Ammon's horn (tissue), 1 donor: ENCODE measurements around the gene ADH7.
"Not testable (repeated sequence)": the region's sequence is repeated elsewhere in the genome, so short reads cannot be mapped to it uniquely, and the experiment has no call there.

Experiments used
- DNase-seq: peaks from one replicate; pipeline ENCODE4 v3.0.0-alpha.2; 2016; ENCODE audit warnings: low spot score

ADH7 gene

DNA sequence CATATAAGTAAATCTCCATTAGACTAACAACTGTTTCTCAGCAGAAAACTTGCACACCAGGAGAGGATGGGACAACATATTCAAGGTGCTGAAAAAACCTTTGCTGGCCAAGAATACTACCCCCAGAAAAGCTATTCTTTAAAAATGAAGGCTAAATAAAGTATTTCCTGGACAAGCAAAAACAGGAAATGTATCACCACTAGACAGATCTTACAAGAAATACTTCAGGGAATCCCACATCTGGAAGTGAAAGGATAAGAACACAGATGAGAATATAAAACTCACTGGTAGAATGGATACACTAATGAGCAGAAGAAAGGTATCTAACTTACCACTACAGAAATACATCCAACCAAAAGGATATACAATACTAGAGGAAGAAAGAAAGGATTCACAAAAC, 55.6 kb downstream of the ADH7 start:
- DNase-seq, result no peak

DNA sequence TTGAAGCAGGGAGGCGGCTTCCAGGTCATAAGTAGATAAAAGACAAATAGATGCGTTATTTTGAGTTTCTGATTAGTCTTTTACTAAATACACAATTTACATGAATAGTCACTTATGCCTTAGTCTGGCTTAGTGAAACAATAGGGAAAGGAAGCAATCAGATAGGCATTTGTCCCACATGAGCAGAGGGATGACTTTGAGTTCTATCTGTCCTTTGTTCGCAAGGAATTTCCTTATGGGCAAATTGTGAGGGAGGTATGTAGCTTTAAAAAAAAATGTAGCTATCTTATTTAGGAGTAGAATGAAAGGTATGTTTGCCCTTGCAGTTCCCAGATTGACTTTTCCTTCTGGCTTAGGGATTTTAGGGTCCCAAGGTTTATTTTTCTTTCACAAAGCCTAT, 56.3 kb downstream of the ADH7 start:
- no peak for DNase-seq

DNA sequence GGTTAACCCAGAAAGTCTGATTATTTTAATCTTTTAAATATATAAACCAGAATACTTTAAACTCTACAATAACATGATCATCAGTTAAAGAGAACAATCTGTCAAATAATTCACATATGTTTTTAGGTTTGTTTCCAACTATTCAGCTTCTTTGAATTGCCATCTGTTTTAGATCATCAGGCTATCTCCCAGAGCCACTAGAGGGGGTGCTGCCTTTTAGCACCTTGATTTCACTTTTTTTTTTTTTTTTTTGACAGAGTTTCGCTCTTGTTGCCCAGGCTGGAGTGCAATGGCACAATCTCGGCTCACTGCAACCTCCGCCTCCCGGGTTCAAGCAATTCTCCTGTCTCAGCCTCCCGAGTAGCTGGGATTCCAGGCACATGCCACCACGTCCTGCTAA, 57.8 kb downstream of the ADH7 start:
- not testable (repeated sequence) for DNase-seq

DNA sequence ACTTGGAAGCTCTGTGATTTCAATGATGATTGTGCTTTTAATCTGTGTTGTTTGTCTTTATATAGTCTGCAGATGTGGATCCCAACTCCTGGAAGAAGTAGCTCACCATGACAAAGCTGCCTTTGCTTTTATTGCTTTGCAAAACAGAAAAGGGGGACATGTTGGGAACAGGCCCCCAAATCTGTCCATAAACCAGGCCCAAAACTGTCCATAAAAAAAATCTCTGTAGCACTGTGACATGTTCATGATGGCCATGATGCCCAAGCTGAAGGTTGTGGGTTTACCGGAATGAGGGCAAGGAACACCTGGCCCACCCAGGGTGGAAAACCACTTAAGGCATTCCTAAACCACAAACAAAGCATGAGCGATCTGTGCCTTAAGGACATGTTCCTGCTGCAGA, 62.7 kb downstream of the ADH7 start:
- DNase-seq, result not testable (repeated sequence)

DNA sequence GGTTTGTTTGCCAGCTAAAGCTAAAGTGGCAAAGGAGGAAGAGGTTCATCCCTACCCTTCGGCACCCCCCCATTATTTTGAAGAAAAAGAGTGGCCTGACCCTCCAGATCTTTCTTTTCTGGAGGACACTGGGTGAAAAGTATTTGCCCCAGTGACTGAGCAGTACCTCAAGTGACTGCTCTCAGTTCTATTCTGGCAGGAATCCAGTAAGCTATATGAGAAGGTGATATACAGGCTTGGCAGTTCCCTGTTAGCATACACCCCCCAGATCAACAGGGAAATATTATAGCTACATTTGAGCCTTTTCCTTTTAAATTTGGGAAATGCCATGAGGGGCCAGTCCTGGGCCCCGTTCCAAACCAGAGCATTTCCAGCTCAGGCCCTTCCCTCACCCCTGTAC, 67.3 kb downstream of the ADH7 start:
- not testable (repeated sequence) for DNase-seq

DNA sequence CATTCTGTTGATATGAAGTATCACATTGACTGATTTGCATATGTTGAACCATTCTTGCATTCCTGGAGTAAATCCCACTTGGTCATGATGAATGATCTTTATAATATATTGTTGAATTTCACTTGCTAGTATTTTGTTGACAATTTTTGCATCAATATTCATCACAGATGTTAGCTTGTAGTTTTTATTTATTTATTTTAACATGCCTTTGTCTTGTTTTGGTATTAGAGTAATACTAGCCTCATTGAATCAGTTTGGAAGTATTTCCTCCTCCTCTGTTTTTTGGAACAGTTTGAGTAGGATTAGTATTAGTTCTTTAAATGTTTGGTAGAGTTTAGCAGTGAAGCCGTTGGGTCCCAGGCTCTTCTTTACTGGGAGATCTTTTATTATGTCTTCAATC, 68.7 kb downstream of the ADH7 start:
- DNase-seq, result no peak

DNA sequence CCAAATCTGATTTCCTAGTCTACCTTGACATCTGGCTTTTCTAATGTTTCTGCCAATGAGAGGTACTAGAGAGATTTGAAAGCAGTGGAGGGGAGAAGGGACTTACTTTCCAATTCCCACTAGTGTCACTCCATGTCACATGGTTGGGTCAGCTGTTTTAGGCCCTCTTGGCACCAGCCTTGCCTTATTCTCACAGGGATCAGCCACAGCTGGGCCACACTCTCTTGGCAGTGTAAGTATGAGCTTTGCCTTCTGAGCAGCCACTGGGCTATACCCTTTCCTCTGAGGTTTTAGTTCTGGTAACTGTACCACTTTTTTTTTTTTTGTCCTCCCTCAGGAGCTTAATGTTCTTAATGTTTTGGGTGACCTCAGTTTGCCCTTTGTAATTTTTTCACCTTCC, 72.4 kb downstream of the ADH7 start:
- no peak for DNase-seq
